ENCODE data around the gene KIF27.
"Not testable (repeated sequence)": the region's sequence is repeated elsewhere in the genome, so short reads cannot be mapped to it uniquely, and the experiment has no call there.

KIF27 gene

DNA sequence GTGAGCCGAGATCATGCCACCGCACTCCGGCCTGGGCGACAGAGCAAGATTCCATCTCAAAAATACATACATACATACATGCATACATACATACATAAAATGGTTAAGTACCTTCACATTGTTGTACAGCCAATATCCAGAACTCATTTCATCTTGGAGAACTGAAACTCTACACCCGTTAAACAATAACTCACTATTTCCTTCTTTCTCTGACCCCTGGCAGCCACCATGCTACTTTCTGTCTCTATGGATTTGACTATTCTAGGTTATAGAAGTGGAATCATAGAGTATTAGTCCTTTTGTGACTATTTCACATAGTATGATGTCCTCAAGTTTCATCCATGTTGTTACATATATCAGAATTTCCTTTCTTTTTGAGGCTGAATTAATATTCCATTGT is 9.6 kb upstream of the KIF27 start:
- DNase-seq: no peak

DNA sequence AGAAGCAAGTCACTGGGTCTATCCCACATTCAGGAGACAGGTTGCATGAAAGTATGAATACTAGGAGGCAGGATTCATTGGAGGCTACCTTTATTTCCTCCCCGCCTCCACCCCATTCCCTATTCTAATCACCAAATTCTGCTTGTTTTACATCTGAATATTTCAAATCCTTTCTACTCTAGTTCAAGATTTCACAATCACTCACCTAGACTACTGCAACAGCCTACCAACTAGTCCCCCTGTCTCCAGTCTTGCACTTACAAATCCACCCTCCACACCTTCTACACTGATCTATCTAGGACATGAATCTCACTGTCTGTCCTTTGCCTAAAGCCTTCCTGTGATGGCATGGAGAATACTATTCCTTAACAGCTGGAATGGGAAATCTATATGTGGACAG is 6.4 kb upstream of the KIF27 start:
- no peak for DNase-seq

DNA sequence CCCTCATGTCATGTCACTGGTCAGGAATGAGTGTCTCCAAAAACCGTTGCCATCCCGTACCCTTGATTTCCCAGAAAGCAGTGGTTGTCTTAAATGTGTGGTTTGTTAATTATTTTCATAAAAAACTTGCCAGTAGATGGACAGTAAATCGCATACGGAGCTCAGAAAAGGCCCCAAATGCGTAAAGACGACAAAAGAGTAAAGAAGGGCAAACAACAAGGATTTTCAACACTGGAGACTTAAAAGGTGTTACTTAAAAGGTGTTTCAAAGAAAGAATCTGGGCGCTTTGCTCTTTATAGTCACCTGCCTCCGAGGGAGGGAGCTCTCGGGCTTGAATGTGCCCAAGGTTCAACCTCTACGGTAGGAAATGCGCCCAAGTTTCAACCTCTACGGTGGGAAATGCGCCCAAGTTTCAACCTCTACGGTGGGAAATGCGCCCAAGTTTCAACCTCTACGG is 734 bp downstream of the KIF27 start:
- no peak for DNase-seq

DNA sequence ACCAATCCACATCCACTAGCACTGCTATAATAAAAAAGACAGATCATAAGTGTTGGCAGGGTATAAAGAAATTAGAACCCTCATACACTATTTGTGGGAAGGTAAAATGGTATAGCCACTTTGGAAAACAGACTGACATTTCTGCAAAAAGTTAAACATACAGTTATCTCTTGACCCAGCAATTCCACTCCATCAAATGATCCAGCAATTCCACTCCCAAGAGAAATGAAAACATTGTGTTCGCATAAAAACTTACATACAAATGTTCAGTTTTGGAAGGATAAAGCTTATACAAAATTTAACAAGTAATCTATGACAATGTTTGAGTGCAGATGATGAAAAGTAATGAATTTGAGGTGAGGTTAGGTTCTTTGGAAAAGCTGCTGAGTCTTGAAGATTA is 2.1 kb downstream of the KIF27 start:
- no peak for DNase-seq

DNA sequence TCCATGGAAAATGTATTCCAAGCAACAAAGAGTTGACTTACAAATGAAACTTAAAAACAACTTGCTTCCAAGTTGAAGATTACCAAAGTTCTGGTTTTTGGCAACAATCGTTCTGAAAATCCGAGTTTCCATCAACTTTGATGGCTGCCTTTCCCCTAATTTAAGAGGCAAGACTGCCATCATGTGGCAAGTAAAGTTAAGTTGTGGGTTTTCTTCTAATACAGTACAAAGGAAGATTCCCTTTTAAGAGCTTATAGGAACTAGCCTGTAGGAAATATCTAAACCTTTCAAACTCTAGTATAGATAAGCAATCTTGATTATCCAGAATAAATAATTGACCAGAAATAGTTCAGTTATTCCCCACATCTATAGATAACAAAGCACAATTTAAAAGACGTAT is 9.0 kb downstream of the KIF27 start:
- DNase-seq: not testable (repeated sequence)

DNA sequence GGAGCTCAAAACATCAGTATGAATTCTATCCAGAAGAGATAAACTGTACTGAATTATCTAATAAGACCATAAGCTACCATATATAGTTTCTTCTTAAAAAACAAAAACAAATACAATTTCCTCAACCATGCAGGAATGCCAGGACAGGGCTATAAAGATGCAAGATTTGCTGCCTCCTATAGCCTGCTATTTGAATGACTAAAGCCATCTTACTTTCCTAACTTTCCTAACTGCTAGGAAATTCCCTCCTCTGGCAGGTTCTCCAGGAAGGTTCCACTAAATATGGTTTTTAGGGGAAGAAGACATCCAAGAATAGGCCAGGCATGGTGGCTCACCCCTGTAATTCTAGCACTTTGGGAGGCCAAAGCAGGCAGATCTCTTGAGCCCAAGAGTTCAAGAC is 15.1 kb downstream of the KIF27 start:
- no peak for DNase-seq

DNA sequence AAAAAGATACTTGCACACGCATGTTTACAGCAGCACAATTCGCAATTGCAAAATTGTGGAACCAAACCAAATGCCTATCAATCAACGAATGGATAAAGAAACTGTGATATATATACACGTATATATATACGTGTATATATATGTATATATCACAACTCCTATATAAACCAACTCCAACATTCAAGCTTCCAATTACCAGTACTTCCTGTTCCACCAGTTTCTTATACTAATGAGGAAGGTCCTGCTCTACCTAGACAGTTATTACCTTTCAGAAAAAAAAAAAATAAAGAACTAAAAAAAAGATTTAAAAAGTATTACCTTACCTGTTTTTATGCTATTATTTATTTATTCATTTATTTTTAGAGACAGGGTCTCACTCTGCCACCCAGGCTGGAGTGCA is 20.6 kb downstream of the KIF27 start:
- DNase-seq: not testable (repeated sequence)

DNA sequence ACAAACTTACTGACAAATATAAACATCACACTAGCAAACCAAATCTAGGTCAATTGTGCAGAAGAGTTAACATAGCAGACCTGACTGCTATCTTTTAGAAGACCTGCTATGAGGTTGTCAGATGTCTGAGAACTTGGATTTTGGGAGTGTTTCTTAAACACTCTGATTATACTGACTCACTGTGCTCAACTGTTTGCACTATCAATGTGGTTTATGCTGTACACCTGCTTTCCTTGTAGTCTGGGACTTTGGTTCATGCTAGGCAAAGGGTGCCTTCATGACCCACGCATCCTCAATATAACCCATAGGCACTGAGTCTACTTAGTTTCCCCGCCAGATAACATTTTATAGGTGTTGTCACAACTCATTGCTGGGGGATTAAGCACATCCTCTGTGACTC is 26.9 kb downstream of the KIF27 start:
- not testable (repeated sequence) for DNase-seq

DNA sequence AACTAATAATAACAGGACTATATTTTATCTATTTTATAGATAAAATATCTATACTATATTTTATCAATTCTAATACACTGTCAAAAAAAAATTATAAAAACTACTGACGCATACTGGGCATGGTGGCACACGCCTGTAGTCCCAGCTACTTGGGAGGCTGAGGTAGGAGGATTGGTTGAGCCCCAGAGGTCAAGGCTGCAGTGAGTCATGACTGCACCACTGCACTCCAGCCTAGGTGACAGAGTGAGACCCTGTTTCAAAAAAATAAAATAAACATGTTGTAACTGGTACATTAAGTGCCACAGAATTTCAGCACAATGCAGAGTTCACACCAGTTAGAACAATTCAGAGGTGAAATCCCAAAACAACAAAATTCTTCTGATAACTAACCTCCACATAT is 34.7 kb downstream of the KIF27 start:
- not testable (repeated sequence) for DNase-seq

DNA sequence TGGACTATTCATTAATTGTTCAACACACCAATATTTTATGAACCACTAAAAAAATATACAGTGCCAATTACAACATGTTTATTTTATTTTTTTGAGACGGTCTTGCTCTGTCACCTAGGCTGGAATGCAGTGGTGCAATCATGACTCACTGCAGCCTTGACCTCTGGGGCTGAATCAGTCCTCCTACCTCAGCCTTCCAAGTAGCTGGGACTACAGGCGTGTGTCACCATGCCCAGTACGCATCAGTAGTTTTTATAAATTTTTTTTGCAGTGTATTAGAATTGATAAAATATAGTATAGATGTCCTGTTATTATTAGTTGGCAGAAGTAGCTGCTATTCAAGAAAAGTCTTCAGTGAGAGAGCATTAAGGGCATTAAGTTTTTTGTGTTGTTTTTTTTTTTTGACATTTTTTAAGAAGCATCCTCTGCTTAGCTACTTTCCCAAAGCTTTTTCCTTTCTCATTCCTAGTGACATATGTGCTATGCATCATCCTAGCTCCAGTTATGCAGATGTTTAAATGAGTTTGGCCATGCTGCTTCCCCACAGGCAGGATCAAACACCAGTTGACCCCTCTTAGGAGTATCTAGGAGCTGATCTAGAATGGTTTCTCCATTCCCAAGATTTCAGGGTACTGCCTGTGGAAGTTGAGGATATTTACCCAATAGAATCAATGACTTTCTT is 35.5 kb downstream of the KIF27 start:
- DNase-seq: not testable (repeated sequence)

DNA sequence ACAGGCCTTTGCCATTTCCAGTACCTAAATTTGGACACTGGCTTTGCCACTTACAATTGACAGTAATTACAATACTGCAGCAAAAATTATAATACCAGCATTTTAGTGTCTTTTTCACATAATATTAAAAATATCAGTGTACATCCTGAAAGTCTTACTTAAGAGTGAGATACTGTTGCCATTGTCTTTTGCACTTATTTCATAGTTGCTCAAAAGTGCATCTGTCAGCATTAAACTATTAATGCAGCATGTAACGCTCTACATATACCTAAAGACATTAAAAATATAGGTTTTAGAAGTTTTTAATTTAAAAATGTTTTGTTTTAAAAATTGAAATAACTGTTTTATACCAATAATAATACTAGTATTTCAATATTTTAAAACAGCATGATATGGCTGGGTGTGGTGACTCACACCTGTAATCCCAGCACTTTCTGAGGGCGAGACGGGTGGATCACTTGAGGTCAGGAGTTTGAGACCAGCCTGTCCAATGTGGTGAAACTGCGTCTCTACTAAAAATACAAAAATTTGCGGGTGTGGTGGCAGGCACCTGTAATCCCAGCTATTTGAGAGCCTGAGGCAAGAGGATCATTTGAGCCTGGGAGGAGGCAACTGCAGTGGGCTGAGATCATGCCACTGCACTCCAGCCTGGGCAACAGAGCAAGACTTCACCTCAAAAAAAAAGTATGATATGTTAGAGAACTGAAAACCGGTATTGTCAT is 39.4 kb downstream of the KIF27 start:
- DNase-seq: not testable (repeated sequence)

DNA sequence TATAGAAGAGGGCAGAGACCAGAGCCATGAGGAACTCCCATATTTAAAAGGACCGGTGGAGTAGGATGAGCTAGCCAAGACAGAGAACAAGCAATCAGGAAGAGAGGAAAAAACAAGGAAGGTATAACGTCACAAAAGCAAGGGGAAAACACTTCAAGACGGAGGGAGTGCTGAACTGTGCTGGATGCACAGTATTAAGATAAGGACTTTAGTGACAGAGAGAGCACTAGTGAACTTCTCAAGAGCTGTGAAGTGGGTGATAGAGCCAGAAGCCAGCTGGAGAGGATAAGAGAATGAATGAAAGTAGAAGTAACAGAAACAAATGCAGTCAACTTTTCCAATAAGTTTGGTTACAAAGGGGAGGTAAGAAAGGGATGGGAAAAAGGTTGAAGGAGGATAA is 45.7 kb downstream of the KIF27 start:
- not testable (repeated sequence) for DNase-seq

DNA sequence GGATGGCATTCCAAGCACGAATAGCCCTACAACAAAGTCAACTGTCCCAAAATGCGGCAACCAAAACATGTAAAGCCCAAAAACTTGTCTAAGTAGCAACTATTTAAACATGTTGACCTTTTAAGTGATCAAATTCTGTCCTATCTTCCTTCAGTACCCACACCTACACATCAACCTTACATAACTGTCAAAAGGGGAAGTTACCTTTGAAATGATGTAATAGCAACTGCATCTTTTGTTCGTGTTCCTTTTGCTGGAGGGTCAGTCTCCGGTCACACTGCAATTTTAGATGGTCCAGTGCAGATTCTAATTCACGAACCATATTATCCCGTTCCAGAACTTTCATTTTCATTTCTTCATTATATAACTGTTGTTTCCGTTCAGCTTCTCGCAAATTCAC is 71.3 kb downstream of the KIF27 start:
- not testable (repeated sequence) for DNase-seq

DNA sequence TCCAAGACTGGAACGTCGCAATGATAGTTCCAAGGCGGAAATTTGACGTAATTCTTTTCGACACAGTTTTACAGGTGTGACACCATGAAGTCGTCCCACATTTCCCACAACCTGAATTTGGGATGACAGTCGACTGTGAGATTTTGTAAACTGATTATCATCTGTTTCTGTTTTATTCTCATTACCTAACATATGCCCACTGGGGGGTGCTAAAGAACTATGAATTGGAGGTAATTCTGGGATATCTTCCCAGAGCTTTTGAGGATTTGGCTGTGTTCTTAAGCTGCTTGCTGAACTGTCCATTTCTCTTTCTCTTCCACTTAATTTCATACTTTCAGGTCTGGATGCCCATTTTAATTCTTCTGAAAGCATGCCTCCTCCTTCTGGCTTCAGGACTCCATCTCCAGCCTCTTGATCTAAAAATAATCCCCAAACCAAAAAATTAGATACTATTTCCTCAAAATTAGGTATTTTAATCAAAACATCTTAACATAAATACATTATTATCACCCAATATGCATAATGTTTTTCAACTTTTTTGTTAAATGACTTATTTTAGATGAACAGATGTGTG is 84.1 kb downstream of the KIF27 start:
- not testable (repeated sequence) for DNase-seq

DNA sequence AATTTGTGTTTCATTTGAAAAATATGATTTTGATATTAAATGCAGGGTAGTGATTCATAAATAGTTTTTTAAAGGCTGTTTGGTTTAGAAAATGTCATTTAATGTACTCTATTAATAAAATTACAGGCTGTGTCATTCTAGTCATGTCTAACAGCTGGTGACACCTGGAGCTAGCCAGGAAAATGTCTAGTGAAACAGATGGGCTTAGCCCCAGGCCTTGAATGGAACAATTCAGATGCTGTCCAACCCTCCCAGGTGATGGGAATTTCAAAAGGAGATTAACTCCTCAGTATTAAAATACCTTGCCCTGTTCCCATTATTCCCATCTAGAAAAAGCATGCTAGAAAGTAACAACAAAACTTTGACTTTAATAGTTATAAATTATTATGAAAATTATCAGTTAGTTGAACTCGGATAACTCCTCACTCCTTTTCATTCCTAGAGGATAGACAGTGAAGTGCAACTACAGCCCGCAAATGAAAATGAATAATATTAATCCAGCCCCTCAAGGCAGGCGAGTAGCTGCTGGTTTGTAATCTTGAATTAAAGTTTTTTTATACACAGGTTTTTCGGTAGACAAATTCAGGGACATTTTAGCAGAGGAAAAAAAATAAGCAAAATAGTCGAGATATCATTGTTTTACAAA is 90.7 kb downstream of the KIF27 start:
- peak; percentile 32 for DNase-seq

DNA sequence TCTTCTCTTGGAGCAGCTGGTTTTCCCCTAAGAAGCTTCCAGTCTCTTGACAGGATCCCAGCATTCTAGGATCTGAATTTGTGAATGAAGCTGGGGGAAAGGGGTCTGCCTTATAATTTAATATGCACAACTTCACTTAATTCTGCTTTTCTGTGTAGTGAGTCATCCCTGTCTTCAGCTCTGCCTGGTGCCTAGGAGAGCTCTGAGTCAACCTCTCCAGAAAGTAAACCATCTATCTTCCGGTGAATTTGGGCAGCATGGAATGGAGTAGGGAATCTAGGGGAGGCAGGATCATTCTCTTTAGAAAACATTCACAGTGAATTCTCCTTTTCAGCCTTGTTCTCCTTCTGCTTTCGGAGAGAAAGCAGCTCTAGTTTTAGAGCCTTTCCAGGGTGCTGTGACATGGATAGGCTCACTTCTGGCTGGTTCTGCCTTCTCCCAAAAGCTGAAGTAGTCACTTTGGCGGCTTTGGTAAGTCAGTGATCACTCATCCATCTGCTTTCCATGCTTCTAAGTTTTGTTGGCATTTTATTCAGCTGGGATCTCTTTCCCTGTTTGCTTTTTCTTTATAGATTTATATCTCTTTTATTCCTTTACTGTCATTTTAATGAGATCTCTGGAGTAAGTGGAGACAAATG is 96.1 kb downstream of the KIF27 start:
- not testable (repeated sequence) for DNase-seq

DNA sequence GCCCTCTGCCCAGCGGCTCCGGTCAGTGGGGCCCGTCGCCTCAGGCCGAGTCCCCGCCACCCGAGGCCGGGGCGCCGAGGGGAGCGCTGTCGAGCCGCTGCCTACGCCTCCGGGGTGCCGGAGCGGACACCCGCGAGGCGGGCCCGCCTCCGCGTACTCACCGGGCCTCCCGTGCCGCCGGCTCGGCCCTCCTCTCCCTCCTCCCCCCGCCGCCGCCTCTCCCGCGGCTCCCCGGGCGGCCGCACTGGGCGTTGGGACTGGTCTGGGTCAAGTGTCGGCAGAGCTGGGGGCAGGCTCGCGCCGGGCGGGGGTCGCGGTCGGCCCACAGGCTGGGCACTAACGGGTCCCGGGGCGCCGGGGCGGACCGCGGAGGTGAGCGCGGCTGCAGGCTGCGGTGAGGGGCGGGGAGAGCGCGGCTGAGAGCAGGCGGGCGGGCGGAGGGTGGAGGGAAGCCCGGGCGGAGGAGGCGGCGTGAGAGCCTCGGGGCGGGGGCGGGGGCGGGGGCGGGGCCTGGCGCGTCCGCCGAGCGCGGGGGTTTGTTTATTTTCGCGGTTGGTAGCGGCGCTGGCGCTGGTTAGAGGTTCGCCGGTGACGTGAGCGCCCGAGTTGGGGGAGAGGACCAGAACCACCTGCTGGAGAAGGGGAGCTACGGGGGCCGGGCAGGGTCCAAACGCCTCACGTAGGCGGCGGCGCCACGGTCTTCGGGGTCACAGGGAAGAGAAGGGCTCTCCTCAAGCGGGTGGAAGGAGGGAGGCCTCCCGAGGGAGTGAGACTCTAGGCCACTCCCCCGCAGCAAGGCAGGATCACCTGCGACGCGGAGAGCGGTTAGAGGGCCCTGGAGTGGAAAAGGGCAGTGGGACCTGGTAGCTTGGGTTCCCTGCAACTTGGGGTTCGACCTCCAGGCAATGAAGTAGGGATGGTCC is 103.6 kb downstream of the KIF27 start, which contains the start of gene GKAP1:
Gene GKAP1, minus strand, starts transcription at position 414 of the 923 bp plus-strand sequence. CDS start 11,252 bp downstream, outside the sequence.
- DNase-seq: peak; percentile 17

DNA sequence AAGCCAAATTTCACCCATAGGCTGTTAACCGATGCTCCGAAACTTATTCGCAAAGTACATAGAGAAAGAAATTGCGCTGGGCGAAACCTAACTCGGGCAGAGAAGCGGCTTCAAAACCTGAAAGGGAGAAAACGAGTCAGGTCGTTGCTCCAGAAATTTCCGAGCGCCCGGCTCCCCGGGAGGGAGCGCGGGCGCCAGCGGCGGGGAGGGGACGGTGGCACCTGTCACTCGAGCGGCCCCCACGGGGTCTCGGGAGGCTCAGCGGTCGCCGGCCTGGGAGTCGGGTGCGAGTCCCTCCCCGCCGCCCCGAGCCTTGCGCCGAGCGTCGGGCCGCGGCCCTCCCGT is 104.2 kb downstream of the KIF27 start:
- DNase-seq: not testable (repeated sequence)

DNA sequence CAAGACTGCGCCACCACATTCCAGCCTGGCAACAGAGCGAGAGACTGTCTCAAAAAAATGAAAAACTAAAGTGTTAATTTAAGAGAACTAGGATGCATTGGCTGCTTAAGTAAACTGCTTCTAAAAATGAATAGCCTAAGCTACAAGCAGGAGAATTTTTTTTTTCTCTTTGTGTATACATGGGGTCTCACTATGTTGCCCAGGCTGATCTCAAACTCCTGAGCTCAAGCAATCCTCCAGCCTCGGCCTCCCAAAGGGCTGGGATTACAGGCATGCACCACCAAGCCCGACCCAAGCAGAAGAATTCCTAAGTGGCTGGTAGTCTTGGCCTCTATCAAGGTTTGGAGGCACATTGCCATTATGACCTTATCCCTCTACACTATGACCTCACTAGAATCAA is 106.1 kb downstream of the KIF27 start:
- DNase-seq: not testable (repeated sequence)

DNA sequence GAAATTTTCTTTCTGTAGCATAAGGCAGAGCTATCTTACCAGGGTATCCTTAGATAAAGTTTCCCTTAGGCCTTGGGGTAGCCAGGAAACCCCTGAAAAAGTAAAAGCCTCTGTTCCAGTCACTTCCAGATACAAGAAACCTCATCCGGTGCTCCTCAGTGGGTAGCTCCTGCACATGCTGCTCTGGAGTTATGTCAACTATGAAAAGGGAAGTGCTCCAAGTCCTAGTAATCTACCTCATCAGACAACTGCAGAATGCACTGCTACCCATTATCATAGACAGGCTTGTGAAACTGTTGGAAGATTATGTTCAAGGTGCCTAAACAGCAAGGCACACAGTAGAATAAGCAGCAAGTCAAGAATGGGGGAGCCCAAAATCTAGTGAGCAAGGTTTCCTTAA is 112.0 kb downstream of the KIF27 start:
- DNase-seq: not testable (repeated sequence)

DNA sequence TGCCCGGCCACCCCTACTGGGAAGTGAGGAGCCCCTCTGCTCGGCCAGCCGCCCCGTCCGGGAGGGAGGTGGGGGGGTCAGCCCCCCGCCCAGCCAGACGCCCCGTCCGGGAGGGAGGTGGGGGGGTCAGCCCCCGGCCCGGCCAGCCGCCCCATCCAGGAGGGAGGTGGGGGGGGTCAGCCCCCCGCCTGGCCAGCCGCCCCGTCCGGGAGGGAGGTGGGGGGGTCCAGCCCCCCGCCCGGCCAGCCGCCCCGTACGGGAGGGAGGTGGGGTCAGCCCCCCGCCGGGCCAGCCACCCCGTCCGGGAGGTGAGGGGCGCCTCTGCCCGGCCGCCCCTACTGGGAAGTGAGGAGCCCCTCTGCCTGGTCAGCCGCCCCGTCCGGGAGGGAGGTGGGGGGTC is 116.8 kb downstream of the KIF27 start:
- not testable (repeated sequence) for DNase-seq

DNA sequence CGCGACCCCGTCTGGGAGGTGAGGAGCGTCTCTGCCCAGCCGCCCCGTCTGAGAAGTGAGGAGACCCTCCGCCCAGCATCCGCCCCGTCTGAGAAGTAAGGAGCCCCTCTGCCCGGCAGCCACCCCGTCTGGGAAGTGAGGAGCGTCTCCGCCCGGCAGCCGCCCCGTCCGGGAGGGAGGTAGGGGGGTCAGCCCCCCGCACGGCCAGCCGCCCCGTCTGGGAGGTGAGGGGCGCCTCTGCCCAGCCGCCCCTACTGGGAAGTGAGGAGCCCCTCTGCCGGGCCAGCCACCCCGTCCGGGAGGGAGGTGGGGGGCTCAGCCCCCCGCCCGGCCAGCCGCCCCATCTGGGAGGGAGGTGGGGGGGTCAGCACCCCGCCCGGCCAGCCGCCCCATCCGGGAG is 117.3 kb downstream of the KIF27 start:
- not testable (repeated sequence) for DNase-seq
